HL-60/S4 treated with retinoic acid at 250 ng/mL for 4 days and 3 days (cell line): Measurements from ENCODE around the gene ENTPD2.

Experiments
- in situ Hi-C: fragments of 300-500 bp; cut with MboI; formaldehyde crosslinking; loops from 2 replicates; pipeline ENCODE4 v1.7.0; 2022; ENCODE audit warnings: low sequenced_read_pairs

ENTPD2 gene

DNA sequence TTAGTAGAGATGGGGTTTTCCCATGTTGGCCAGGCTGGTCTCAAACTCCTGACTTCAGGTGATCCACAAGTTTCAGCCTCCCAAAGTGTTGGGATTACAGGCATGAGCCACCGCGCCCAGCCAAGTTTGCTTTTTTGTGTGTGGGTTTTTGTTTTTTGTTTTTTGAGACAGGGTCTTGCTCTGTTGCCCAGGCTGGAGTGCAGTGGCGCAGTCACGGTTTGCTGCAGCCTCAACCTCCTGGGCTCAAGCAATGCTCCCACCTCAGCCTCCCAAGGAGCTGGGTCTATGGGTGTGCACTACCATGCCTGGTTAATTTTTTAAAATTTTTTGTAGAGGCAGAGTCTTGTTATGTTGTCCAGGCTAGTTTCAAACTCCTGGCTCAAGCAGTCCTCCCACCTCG lies 20.4 kb downstream of the ENTPD2 start:
- in situ Hi-C loops, result loop anchor here (25.0 kb wide), 1 partner anchor 246 kb away; the partner anchor contains the start of genes CCDC183 and TMEM141

DNA sequence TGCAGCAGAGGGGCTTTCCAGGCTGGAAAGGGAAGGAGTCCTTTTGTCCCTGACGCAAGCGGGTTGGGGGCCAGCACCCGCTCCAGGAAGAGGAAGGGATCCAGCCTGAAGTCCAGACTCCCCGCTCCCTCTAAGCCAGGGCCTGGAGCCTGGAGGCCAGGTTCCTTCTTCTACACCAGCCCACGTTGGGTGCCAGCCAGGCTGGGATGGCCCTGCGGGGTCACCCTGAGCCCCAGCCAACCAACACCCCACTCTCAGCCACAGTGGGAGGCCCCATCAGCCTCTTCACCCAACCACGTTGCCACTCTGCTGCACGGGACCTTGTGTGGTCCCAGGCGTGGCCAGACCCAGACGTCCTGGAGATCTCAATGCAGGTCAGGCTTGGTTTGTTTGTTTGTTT lies 21.0 kb downstream of the ENTPD2 start:
- in situ Hi-C loops, result loop anchor here (25.0 kb wide), 1 partner anchor 246 kb away; the partner anchor contains the start of genes CCDC183 and TMEM141

DNA sequence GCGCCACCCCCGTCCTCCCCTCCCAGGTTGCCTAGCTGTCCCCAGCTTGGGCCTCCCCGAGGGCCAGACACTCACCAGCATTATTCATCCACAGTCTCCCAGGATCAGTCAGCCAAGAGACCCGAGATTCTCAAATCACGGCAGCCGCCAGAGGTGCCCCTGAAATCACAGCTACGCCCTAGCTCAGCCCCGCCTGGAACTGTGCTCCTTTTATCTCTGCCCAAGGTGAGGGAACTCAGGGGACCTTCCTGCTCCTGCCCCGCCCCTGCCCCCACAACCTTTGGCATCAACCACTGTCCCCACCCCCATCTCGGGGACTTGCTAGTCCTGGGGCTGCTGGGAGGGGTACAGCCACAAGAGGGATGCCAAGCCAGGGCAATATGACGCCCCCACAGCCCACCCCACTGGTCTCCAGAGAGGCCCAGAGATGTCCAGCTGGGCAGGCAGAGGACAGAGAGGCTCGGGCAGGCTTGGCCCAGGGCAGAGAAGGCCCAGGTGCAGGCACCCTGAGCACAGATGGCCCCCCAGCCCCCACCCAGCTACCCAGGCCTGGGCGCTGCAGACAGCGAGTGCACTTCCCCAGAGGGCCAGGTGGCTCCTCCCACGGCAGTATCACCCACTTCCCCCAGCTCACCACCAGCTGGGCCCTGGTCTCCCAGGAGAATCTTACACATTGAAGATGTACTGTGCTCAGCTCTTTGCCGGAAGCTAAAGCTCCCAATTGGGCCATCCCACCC lies 21.8 kb downstream of the ENTPD2 start, which contains the start of gene FUT7:
Gene FUT7, minus strand, starts transcription at position 185 of the 737 bp plus-strand sequence. Its CDS starts 97 bp downstream, at position 88.
- in situ Hi-C loops, result loop anchor here (25.0 kb wide), 1 partner anchor 245 kb away; the partner anchor contains the start of genes CCDC183 and TMEM141

DNA sequence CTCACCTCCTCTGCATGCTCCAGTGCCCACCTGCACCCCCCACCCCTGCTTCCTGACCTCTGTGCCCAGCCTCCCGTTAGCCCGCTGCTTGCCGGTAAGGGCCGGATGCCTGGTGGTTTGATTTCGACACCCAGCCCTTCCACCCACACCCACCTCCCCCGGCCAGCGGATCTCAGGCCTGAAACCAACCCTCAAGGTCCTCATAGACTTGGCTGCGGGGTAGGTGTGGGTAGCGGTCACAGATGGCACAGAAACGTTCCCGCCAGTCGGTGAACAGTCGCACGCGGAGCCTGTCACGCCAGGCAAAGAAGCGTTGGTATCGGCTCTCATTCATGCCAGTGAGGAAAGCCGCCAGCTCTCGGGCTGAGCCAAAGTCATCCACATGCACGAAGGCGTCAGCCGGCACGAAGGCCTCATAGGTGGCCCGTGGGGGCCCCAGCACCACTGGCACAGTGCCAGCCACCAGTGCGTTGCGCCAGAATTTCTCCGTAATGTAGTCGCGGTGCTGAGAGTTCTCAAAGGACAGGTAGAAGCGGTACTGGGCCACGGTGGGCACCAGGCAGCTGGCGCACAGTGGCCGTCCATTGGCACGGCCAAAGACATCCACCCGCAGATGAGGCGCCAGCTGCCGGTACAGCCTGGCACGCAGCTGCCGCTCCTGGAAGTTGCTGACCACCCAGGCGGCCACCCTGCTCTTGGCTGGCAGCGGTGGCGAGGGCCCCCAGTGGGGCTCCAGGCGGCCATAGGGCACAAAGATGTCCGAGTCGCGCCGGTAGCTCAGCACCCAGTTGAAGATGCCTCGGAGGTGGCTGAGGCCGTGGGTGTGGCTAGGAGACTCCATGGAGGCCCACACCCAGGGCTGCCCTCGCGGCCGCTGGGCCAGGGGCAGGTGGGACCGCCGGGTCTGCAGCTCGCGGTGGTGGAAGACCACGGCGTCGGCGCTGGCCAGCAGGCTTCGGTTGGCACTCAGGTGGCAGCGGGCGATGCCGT lies 23.0 kb downstream of the ENTPD2 start:
- in situ Hi-C loops, result loop anchor here (25.0 kb wide), 1 partner anchor 244 kb away; the partner anchor contains the start of genes CCDC183 and TMEM141

DNA sequence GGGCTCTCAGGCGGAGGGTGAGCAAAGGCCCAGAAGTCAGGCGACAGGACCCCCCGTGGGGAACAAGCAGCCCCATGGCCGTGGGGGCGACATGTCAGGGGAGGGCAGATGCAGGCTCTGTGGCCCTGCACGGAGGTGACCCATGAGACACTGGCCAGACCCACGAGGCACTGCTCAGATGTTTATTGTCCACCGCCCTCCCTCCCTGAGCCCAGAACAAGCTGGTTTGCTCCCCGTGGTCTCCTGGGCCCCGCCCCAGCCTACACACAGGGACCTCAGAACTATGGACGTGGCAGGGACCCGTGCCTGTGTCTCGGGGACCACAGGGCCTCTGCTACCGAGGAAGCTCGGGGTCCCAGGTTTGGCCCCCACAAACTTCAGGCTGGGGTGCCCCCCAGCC lies 23.9 kb downstream of the ENTPD2 start:
- in situ Hi-C loops, result loop anchor here (25.0 kb wide), 1 partner anchor 243 kb away; the partner anchor contains the start of genes CCDC183 and TMEM141

DNA sequence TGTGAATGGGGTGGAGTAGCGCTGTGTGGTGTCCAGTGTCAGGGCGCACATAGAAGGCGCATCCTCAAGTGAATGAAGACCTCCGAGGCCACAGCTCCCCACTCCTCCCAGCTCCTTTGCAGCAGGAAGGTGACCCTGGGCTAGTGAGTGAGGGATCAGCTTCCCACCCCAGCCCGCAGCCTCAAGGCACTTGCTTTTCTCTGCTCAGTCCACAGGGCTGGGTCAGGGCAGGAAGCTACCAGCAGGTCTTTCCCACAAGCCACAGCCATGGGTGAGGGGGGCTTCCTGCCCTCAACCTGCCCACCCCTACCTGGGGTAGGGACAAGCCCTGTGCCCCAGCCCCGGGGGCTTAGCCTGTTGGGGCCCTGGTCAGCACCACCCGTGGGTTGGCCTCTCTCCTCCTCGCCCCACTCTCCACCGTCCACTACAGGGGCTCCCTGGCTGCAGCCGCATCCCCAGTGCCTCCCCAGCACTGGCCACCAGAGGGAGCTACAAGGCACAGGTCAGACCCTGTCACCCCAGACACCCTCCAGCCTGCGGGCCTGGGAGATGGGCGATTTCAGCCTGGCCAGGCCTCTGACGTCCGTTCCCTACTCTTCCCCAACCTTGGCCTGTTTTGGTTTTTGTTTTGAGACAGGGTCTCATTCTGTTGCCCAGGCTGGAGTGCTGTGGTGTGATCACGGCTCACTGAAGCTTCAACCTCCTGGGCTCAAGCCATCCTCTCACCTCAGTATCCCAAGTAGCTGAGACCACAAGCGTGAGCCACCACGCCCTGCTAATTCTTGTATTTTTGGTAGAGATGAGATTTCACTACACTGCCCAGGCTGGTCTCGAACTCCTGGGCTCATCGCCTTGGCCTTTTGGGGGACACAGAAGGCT lies 24.6 kb downstream of the ENTPD2 start:
- in situ Hi-C loops, result loop anchor here (25.0 kb wide), 1 partner anchor 242 kb away; the partner anchor contains the start of genes CCDC183 and TMEM141

DNA sequence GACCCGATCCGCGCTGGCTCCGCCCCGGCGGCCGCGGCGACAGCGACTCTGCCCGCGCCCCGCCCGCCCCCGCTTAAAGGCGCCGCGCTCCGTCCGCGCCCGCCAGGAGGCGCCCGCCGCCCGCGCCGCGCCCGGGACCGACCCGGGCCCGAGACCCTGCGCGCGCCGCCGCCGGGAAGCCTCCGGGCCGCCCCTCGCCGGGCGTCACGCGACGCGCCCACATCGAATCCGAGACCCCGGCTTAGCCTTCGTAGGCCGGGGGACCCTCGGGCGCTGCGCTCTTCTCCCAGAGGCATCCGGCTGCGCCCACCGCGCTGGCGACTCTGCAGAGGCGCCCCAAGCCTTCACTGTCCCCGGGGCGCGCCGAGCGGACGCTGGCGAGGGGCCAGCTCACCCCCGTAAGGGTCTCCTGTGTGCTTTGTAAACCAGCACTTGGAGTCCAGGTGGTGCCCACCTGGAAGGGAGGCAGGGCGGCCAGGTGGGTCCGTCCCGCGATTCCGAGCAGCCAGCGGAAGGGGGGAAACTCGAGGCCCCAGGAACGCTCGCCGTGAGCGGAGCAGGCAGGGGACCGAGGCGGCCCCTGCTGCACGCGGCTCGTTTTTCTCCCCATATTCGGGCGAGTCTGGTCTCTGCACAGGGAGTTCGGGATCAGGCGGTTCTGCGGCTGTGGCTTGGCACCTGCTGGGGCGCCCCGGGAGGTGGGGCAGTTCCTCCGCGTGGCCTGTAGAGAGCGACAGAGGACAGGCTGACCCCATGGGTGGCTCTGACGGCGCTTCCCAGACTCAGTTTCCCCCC lies 25.4 kb downstream of the ENTPD2 start:
- in situ Hi-C loops, result loop anchor here (25.0 kb wide), 1 partner anchor 241 kb away; the partner anchor contains the start of genes CCDC183 and TMEM141

DNA sequence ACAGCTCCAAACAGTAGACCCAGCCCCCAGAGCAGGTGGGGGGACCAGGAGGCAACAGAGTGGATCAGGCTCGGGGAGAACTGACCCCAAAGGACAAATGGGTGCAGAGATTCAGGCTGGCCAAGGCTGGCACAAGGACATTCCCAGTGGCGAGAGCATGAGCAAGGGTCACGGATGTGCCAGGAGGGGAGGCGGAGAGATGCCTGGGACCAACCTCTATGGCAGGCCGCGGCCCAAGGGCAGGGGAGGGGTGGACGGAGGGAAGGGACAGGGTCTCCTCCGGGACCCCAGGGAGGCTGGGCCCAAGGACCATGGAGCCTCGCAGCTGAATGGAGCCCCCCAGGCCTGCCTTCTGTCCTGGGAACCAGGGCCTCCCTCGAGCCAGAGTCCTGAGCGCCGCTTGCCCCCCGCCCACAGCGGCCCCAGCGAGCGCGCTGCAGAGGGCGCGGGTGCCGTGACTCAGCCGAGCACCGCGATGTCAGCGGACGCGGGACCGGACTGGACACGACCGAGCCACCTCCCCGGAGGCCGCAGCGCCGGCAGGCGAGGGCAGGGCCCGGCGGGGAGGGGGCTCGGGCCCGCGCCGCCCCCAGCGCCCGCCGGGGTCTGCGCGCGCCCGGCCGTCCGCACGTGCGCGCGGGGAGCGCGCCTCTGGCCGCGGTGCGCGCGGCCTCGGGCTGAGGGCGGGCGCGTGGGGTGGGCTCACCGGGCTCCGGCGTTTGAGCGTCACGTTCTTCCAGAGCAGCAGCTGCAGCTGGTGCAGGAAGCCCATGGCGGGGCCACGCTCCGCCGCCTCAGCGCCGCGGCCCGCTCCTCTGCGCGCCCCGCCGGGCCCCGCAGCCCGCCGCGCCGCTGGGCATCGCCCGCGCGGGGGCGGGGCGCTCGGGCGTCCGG lies 26.2 kb downstream of the ENTPD2 start, which contains the start of gene ABCA2:
Gene ABCA2, minus strand, starts transcription at position 869 of the 894 bp plus-strand sequence. Its CDS starts 97 bp downstream, at position 772.
- in situ Hi-C loops, result loop anchor here (25.0 kb wide), 1 partner anchor 240 kb away; the partner anchor contains the start of genes CCDC183 and TMEM141

DNA sequence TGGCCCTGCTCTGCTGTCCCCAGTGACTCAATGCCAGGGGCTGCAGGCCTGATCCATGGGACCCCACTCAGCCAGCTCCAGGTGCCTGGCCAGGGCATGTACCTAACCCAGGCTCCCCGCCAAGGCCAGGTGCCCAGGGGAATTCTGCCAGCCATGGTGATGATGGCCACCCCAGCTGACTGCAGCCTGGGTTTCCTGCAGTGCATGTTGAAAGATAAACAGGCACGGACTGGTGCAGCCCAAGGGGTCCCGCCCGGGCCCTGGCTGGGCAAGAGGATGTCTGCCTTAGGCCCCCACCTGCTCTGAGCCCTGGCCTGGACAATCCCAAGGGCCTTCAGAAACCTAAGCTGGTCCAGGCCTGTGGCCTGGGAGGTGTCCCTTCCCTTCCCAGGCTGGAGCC lies 27.0 kb downstream of the ENTPD2 start:
- in situ Hi-C loops, result loop anchor here (25.0 kb wide), 1 partner anchor 240 kb away; the partner anchor contains the start of genes CCDC183 and TMEM141

DNA sequence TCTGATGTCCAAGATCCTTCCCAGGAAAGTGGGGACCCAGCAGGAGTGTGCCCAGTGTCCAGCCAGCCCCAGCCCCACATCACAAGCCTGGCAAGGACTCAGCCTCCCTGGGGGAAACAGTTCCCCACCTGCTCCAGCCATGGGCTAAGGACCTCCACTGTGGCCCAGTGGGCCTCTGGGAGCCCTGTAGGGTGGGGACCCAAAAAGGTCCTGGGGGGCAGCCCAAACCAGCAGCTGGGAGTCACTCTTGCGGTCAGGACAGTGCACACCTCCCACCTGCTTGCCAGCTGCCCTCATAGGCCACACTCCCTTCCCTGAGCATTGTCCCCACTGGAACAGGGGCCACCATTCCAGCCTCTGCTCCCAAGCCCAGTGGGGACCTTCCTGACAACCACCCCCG lies 27.5 kb downstream of the ENTPD2 start:
- in situ Hi-C loops, result loop anchor here (25.0 kb wide), 1 partner anchor 239 kb away; the partner anchor contains the start of genes CCDC183 and TMEM141

DNA sequence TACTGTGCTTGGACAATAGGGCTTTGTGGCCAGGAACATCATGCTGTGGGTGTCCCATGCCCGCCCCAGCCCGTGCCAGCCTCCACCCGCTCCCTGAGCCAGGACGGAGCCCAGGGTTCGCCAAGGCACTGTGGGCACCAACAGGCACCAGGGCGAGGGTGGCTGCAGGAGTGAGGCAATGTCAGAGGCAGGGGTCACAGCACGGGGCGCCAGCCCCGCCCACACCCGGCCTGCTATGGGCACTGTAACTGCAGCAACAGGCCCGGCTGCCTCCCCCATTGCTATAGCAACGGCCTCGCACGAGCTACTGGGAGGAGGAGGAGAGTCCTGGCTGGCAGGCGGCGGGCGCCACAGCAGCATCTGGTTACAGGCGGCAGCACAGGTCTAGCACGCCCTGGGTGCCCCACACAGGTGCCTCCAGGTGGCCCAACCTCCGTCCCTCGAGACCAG lies 28.3 kb downstream of the ENTPD2 start:
- in situ Hi-C loops, result loop anchor here (25.0 kb wide), 1 partner anchor 238 kb away; the partner anchor contains the start of genes CCDC183 and TMEM141

DNA sequence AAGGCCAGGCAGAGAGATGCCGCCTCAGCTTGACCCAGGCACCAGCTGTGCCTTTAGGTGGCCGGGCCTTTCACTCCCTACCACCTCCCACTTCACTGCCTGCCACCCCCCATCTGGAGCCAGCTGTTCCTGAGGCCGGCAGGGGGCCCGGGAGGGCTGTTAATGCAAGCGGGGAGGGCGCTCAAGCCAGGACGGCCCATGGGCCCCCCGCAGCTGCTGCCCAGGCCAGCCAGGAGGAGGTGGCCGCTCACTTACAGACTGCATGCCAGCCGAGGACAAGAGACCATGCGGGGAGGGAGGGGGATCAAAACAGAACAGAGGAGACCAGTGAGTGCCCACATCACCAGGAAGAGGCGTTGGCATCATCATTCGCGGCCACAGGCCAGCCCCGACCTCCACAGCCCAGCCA lies 30.3 kb downstream of the ENTPD2 start:
- in situ Hi-C loops, result no loop called here

DNA sequence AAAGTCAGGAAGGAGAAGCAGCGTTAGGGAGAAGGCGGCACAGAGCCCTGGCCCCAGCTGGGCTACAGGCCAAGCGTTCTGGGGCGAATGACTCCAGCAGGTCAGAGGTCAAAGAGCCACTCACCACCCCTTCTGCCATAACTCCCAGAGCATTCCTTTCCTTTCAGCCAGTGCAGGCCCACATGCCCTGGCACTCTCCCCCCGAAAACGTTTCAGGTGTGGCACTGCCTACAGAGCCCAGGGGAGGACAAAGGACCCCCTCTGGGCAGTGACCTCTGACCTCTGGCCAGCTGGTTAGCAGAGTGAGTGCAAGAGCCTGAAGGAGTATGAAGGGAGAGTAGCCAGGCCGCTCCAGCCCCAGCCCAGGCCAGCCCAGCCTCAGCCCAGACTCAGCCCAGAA lies 30.7 kb downstream of the ENTPD2 start:
- in situ Hi-C loops, result no loop called here

DNA sequence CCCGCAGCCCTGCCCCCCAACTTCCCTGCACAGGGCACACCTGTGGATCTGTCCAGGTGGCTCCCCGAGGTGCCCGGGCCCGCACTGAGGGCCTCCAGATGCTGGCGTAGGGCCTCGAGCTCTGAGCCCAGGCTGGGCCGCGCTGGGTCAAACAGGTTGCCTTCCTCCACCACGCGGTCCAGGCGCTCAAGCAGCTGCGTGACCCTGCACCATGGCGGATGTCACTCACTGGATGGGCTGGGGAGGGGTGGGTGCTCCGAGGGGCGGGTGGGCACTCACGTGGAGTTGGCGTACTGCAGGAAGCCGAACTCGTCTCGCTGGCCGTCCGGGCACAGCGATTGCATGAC lies 31.2 kb downstream of the ENTPD2 start:
- in situ Hi-C loops, result no loop called here

DNA sequence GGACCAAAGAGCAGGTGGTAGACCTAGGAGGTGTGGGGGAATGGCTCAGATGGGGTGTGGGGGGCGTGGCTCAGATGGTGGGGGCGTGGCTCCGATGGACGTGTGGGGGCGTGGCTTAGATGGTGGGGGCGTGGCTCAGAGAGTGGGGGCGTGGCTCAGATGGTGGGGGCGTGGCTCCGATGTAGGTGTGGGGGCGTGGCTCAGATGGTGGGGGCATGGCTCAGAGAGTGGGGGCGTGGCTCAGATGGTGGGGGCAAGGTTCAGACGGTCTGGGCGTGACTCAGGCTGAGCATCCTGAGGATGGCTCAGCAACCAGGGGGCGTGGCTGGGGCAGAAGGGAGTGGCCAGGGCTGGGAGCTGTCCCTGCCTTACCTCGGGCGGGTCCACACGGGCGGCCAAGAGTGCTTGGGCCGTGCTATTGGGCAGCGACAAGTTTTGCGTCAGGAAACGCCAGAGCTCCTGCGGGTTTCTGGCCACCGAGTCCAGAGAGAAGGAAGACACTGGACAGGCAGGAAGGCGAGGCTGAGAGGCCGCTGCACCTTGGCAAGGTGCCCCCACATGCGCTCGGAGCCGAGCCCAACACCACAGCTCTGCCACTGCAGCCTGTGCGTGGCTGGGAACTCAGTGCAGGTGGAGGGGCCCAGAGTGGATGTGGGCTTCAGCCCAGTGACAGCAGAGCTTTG lies 31.7 kb downstream of the ENTPD2 start:
- in situ Hi-C loops, result no loop called here

DNA sequence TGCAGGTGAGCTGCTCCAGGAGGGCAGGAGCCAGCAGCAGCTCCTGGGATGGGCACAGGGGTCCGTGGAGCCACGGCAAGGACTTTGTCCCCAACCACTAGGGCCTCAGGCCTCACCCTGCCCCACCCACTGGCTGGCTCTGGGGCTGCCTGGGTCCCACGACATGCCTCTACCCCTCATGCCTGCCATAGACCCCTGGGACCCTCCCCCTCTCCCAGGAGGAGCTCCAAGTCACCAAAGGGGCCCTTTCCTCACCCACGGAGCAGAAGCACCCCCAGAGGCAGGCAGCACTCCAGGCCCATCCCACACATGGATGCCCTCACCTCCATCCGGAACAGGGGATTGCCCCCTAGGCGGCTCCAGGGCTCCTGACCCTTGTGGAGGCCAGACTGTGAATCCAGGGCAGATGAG lies 32.3 kb downstream of the ENTPD2 start:
- in situ Hi-C loops, result no loop called here
